Measurements from ENCODE around the gene SLC12A6.

GRCh38 chr15:34233614-34234013, 104.0 kb downstream of the SLC12A6 start:
- TF ChIP-seq JUN (CRISPR knock-in tag; IDR thresholded peaks at IDR 0.05) = no peak
- TF ChIP-seq SMAD3 (CRISPR knock-in tag; IDR thresholded peaks at IDR 0.05) = no peak
- no peak for TF ChIP-seq TCF7 (IDR thresholded peaks at IDR 0.05; ENCODE audit: low read depth)
- TF ChIP-seq ARID4A (CRISPR knock-in tag; IDR thresholded peaks at IDR 0.05; ENCODE audit: borderline replicate concordance) = no peak
- TF ChIP-seq ZNF496 (CRISPR knock-in tag; IDR thresholded peaks at IDR 0.05; ENCODE audit: insufficient replicate concordance) = no peak
- TF ChIP-seq KAT2B (IDR thresholded peaks at IDR 0.05; ENCODE audit: borderline replicate concordance, low read depth, low read length) = no peak
- no peak for TF ChIP-seq SIX4 (CRISPR knock-in tag; IDR thresholded peaks at IDR 0.05)
- no peak for TF ChIP-seq ZNF558 (CRISPR knock-in tag; IDR thresholded peaks at IDR 0.05; ENCODE audit: borderline replicate concordance)
- no peak for TF ChIP-seq TARDBP (CRISPR knock-in tag; IDR thresholded peaks at IDR 0.05)
- TF ChIP-seq, protein P1, sequence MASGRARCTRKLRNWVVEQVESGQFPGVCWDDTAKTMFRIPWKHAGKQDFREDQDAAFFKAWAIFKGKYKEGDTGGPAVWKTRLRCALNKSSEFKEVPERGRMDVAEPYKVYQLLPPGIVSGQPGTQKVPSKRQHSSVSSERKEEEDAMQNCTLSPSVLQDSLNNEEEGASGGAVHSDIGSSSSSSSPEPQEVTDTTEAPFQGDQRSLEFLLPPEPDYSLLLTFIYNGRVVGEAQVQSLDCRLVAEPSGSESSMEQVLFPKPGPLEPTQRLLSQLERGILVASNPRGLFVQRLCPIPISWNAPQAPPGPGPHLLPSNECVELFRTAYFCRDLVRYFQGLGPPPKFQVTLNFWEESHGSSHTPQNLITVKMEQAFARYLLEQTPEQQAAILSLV (CRISPR knock-in tag; IDR thresholded peaks at IDR 0.05; ENCODE audit: borderline replicate concordance) = no peak
- TF ChIP-seq, protein P2, sequence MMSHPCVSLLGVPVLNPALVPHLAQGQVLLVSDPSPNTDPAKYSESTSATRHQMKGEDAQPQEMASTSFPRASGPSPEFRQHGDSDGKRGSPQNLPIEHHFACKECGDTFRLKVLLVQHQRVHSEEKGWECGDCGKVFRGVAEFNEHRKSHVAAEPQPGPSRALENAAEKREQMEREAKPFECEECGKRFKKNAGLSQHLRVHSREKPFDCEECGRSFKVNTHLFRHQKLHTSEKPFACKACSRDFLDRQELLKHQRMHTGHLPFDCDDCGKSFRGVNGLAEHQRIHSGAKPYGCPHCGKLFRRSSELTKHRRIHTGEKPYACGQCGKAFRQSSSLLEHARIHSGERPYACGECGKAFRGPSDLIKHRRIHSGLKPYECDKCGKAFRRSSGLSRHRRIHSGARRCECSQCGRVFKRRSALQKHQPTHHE (CRISPR knock-in tag; IDR thresholded peaks at IDR 0.05; ENCODE audit: borderline replicate concordance) = no peak
- no peak for TF ChIP-seq RAD21 (CRISPR knock-in tag; IDR thresholded peaks at IDR 0.05)
- TF ChIP-seq MXD4 (CRISPR knock-in tag; IDR thresholded peaks at IDR 0.05) = no peak
- no peak for TF ChIP-seq SIN3A (IDR thresholded peaks at IDR 0.05; ENCODE audit: borderline replicate concordance, low read depth, low read length)

All from HepG2 (cell line).